DMS 273 treated with DMSO at 0.1 percent for 48 hours (cell line): ENCODE measurements around the gene ZSCAN21.
"Not testable (repeated sequence)": the region's sequence is repeated elsewhere in the genome, so short reads cannot be mapped to it uniquely, and the experiment has no call there.

ENCODE experiments used
- DNase-seq: peaks from one replicate; lab custom pipeline; 2025; lab: John Stamatoyannopoulos, UW

The ZSCAN21 gene

GRCh38 chr7:100049441-100050291, at the start of gene ZSCAN21:
ZSCAN21 (plus strand) TSS chr7:100049774; CDS start chr7:100057007, 7,233 bp downstream.
- DNase-seq = peak; percentile 81

GRCh38 chr7:100000239-100000638, 49.3 kb upstream of the ZSCAN21 start:
- DNase-seq = no peak

- DNase-seq = no peak
Measured at GRCh38 chr7:100003711-100004661, 45.6 kb upstream of the ZSCAN21 start.

GRCh38 chr7:100007887-100008286, 41.7 kb upstream of the ZSCAN21 start:
- DNase-seq = no peak

- DNase-seq = no peak
Measured at GRCh38 chr7:100008525-100008924, 41.0 kb upstream of the ZSCAN21 start.

GRCh38 chr7:100009952-100010351, 39.6 kb upstream of the ZSCAN21 start:
- DNase-seq = not testable (repeated sequence)

GRCh38 chr7:100010901-100011300, 38.7 kb upstream of the ZSCAN21 start:
- no peak for DNase-seq

GRCh38 chr7:100011516-100011915, 38.1 kb upstream of the ZSCAN21 start:
- no peak for DNase-seq

- DNase-seq = not testable (repeated sequence)
Measured at GRCh38 chr7:100012385-100013327, 36.9 kb upstream of the ZSCAN21 start.

- DNase-seq = no peak
Measured at GRCh38 chr7:100013328-100013676, 36.3 kb upstream of the ZSCAN21 start.

GRCh38 chr7:100015232-100016214, 34.1 kb upstream of the ZSCAN21 start, which contains the start of gene ZKSCAN1:
ZKSCAN1 (plus strand) TSS chr7:100015596; CDS start chr7:100023507, 7,911 bp downstream.
- DNase-seq = peak; percentile 86

- DNase-seq = no peak
Measured at GRCh38 chr7:100016215-100016901, 33.2 kb upstream of the ZSCAN21 start.

- no peak for DNase-seq
Measured at GRCh38 chr7:100017300-100017699, 32.3 kb upstream of the ZSCAN21 start.

GRCh38 chr7:100017875-100018274, 31.7 kb upstream of the ZSCAN21 start:
- DNase-seq = no peak

GRCh38 chr7:100019908-100020307, 29.7 kb upstream of the ZSCAN21 start:
- no peak for DNase-seq

GRCh38 chr7:100021297-100021696, 28.3 kb upstream of the ZSCAN21 start:
- no peak for DNase-seq

GRCh38 chr7:100022621-100023020, 27.0 kb upstream of the ZSCAN21 start:
- no peak for DNase-seq

GRCh38 chr7:100023526-100023925, 26.0 kb upstream of the ZSCAN21 start:
- DNase-seq = no peak

GRCh38 chr7:100024020-100024619, 25.5 kb upstream of the ZSCAN21 start:
- no peak for DNase-seq
